HFF-Myc (cell line): ENCODE results near the gene SCLY.
"Not testable (repeated sequence)": the region's sequence is repeated elsewhere in the genome, so short reads cannot be mapped to it uniquely, and the experiment has no call there.

Source experiments
- DNase-seq: peaks from one replicate; pipeline ENCODE4 v3.0.0-alpha.2; 2011; ENCODE audit warnings: low read depth; ENCODE audit errors: extremely low read depth
- H3K4me3 ChIP-seq: replicated peaks from 2 replicates; pipeline ENCODE4 v1.5.1; 2011; ENCODE audit warnings: low read depth, mild to moderate bottlenecking, control low read depth, low read length
- TF ChIP-seq, protein P1 (sequence below): IDR thresholded peaks from 2 replicates; pipeline ENCODE4 v1.5.1; 2012; ENCODE audit warnings: mild to moderate bottlenecking, low read depth, low read length, control low read depth; ENCODE audit errors: missing control alignments

The SCLY gene

DNA sequence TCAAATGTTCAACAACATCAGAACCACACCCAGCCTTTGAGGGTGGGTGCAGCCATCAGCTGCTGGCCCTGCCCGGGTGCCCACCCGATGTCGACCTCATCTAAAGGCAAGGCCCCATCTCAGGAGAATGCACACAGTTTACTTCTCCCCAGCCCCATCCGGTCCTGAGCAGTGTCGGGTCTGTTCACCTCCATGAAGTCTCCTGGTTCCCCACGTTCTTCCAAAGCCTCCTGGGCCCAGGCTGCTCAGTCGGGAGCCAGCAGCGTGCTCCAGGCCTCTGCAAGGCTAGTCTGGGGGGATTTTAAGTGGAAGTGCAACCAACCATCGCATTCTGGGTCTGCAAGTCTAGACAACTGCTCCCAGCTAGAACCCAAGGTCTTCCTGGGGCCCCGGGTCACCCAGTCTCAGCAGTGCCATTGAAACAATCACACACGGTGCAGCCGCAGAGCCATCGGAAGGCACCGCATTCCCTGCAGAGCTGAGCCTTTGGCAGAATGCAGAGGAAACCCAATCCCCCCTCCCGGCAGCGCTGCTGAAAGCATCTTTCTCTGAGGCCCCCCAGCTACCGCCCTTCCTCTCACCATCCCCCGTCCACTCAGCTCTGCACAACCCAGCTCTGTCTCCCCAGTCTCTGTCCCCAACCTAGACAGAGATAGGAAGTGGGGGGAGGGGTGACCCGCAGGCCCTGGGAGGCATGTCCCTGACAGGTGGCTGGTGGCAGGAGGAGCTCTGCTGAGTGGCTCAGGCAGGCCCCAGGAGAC, 47.8 kb downstream of the SCLY start:
- no peak overlapping the region for H3K4me3 ChIP-seq
- DNase-seq, result no peak

DNA sequence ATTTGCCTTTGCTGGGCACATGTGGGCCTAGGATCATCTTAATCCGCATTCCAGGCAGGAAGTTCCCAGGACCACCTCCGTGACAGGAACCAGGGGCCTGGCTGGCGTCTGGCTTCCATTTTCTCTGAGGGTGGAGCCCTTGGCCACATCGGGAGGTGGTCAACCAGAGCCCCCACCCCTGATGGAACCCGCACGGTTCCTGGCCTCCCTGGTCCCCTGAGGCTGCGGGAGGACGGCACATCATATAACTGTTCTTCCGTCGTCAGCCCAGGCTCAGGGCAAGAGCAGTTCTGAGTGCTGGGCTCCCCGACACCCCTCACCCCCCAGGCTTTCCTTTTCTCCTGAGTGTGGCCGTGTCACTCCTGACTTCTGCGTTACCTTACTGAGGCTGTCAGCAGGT, 52.8 kb downstream of the SCLY start:
- TF ChIP-seq, protein P1, sequence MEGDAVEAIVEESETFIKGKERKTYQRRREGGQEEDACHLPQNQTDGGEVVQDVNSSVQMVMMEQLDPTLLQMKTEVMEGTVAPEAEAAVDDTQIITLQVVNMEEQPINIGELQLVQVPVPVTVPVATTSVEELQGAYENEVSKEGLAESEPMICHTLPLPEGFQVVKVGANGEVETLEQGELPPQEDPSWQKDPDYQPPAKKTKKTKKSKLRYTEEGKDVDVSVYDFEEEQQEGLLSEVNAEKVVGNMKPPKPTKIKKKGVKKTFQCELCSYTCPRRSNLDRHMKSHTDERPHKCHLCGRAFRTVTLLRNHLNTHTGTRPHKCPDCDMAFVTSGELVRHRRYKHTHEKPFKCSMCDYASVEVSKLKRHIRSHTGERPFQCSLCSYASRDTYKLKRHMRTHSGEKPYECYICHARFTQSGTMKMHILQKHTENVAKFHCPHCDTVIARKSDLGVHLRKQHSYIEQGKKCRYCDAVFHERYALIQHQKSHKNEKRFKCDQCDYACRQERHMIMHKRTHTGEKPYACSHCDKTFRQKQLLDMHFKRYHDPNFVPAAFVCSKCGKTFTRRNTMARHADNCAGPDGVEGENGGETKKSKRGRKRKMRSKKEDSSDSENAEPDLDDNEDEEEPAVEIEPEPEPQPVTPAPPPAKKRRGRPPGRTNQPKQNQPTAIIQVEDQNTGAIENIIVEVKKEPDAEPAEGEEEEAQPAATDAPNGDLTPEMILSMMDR, result no peak
- H3K4me3 ChIP-seq, result no peak overlapping the region
- no peak for DNase-seq

More for the DNA sequence above, 47.8 kb downstream of the SCLY start:
- TF ChIP-seq, protein P1, result no peak

DNA sequence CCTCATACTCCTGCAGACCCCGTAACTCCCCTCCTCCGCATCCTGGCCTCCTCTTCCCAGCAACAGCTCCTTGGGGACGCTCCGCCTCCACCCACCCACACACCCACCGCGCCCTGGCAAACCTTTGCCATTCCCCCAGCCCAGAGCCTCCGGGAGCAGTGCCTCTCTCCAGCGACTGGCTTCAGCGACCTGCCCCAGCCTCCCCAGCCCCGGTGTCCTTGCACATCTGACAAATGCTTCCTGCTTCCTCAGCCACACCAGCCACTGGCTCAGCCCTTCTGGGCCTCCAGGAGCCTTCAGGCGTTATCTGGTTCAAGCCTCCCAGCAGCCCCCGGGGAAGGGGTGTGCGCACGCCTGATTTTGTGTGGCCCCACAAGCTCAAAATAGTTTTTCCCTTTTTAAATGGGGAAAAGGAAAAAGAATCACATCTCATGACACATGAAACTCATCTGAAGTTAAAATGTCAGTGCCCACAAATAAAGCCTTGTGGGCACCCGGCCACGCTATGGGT, 53.6 kb downstream of the SCLY start:
- H3K4me3 ChIP-seq, result no peak overlapping the region
- TF ChIP-seq, protein P1, result no peak
- DNase-seq, result no peak

- H3K4me3 ChIP-seq, result no peak overlapping the region
- no peak for DNase-seq
- TF ChIP-seq, protein P1, result no peak
These were observed 54.3 kb downstream of the SCLY start for GRCh38 chr2:238114851-238115660.

GRCh38 chr2:238115709-238116108, 54.9 kb downstream of the SCLY start:
- H3K4me3 ChIP-seq, DNase-seq: not testable (repeated sequence)

DNA sequence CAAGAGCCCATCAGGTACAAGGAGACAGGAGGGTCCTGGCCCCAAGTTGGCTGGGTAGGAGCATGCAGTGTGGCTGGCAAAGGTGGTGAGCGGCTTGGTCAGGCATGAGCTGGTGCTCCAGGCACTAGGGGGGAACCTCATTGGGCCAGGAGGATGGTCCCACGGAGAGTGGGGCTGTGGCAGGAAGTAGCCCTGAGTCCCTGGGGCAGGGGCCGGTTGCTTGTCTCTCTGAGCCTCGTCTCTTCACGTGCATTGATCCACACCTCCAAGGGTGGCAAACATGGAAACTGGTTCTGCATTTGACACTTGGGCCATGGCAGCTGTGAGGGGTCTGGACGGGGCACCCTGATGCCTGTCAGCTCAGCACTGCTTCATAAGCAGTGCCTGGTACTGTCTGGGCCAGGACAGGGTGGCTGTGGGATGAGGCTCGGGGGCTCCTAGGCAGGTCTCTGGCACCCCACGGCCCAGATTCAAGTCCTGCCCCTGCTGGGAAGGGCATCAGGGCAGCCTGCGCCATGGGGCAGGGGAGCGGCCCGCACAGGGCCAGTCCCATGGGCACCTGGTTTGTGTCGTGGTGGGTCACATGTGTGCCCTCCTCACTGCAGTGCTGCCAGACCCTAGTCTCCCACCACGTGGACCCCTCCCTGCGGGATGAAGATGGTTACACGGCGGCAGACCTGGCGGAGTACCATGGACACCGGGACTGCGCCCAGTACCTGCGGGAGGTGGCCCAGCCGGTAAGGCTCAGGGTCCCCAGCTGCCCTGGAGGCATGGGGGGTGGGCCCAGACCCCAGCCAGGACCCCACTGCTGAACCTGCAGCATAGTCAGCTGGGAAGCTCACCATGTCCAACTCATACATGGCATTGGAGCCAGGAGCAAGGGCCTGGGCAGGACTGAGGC, 55.7 kb downstream of the SCLY start:
- DNase-seq, result no peak
- TF ChIP-seq, protein P1, result no peak
- H3K4me3 ChIP-seq, result no peak overlapping the region
